ENCODE data around the gene PHF23.

DNA sequence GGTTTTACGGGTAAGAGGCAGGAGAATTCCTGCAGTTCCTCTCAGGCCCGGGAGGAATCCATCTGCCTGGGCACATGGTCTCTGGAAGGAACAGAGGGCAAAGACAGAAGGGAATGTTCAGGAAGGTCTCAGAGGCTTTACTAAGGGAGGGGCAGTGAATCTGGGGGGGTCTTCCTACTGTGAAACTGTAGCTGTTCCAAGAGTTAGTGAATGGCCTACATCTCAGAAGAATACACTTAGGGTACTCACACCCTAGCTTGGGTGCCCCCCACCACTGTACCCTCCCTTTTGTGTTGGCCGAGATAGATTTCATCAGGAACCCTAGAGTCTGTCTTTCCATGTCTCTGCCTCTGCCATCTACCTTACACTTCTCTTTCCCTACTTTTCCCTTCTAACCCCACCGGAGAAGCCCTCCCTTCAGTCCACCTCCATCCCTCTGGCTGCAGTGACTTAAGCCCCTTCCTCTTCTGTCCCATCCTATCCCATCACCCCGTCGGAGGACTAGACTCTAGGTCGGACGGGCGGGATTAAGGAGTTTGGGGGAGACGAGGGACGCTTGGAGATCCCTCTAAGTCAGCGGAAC, 19.9 kb downstream of the PHF23 start:
- TF ChIP-seq, protein P1, sequence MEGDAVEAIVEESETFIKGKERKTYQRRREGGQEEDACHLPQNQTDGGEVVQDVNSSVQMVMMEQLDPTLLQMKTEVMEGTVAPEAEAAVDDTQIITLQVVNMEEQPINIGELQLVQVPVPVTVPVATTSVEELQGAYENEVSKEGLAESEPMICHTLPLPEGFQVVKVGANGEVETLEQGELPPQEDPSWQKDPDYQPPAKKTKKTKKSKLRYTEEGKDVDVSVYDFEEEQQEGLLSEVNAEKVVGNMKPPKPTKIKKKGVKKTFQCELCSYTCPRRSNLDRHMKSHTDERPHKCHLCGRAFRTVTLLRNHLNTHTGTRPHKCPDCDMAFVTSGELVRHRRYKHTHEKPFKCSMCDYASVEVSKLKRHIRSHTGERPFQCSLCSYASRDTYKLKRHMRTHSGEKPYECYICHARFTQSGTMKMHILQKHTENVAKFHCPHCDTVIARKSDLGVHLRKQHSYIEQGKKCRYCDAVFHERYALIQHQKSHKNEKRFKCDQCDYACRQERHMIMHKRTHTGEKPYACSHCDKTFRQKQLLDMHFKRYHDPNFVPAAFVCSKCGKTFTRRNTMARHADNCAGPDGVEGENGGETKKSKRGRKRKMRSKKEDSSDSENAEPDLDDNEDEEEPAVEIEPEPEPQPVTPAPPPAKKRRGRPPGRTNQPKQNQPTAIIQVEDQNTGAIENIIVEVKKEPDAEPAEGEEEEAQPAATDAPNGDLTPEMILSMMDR (IDR thresholded peaks at IDR 0.05; ENCODE audit: insufficient read depth, low read depth, low read length), result no peak
- TF ChIP-seq EZH2 (IDR thresholded peaks at IDR 0.05; ENCODE audit: insufficient read depth, low read length), result no peak
